ENCODE measurements around the gene GATD1. TPM values are rescaled to one million over a fixed set of nuclear protein-coding genes. Genes with fewer than 3 reads are reported as not detected.
"Not testable (repeated sequence)": the region's sequence is repeated elsewhere in the genome, so short reads cannot be mapped to it uniquely, and the experiment has no call there.

Gene GATD1
- total RNA-seq, 1 donor from 2014 or later: 52.3 TPM

GRCh38 chr11:747158-748006 lies 29.9 kb downstream of the GATD1 start, which contains the start of gene TALDO1:
Gene TALDO1, plus strand, starts transcription at chr11:747464. Its CDS starts 18 bp downstream, at chr11:747482.
- peak; percentile 93 for DNase-seq (ENCODE audit: low spot score)
- peaks cover 26% of the 10 kb centered on the region for H3K4me1 Mint-ChIP-seq (ENCODE audit: low read depth)
- peak within 1 kb of the TSS; percentile 88 for H3K4me3 Mint-ChIP-seq (ENCODE audit: unreplicated experiment)
- H3K27me3 Mint-ChIP-seq (ENCODE audit: low read depth): no peaks in the 10 kb centered on the region
- TF ChIP-seq, protein P1, sequence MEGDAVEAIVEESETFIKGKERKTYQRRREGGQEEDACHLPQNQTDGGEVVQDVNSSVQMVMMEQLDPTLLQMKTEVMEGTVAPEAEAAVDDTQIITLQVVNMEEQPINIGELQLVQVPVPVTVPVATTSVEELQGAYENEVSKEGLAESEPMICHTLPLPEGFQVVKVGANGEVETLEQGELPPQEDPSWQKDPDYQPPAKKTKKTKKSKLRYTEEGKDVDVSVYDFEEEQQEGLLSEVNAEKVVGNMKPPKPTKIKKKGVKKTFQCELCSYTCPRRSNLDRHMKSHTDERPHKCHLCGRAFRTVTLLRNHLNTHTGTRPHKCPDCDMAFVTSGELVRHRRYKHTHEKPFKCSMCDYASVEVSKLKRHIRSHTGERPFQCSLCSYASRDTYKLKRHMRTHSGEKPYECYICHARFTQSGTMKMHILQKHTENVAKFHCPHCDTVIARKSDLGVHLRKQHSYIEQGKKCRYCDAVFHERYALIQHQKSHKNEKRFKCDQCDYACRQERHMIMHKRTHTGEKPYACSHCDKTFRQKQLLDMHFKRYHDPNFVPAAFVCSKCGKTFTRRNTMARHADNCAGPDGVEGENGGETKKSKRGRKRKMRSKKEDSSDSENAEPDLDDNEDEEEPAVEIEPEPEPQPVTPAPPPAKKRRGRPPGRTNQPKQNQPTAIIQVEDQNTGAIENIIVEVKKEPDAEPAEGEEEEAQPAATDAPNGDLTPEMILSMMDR (IDR thresholded peaks at IDR 0.05): peak; percentile 52
- H3K36me3 Mint-ChIP-seq (ENCODE audit: low read depth): no peaks in the 10 kb centered on the region
- peak within 1 kb of the TSS; percentile 98 for H3K27ac Mint-ChIP-seq (ENCODE audit: unreplicated experiment)
- H3K9me3 Mint-ChIP-seq (ENCODE audit: low read depth): no peaks in the 10 kb centered on the region

GRCh38 chr11:746289-747157 lies 30.8 kb downstream of the GATD1 start:
- H3K27me3 Mint-ChIP-seq (ENCODE audit: low read depth): no peaks in the 10 kb centered on the region
- no peak for DNase-seq (ENCODE audit: low spot score)
- peak overlapping the region; percentile 83 for H3K27ac Mint-ChIP-seq (ENCODE audit: unreplicated experiment)
- H3K4me1 Mint-ChIP-seq (ENCODE audit: low read depth): peaks cover 24% of the 10 kb centered on the region
- H3K9me3 Mint-ChIP-seq (ENCODE audit: low read depth): no peaks in the 10 kb centered on the region
- H3K36me3 Mint-ChIP-seq (ENCODE audit: low read depth): no peaks in the 10 kb centered on the region
- TF ChIP-seq, protein P1 (IDR thresholded peaks at IDR 0.05): no peak
- H3K4me3 Mint-ChIP-seq (ENCODE audit: unreplicated experiment): peak overlapping the region; percentile 88

GRCh38 chr11:745428-745827 lies 31.9 kb downstream of the GATD1 start:
- Mint-ChIP-seq H3K27me3 (ENCODE audit: low read depth) (no peaks in the 10 kb centered on the region), H3K4me3 (ENCODE audit: unreplicated experiment) (no peak overlapping the region), H3K27ac (ENCODE audit: unreplicated experiment) (no peak overlapping the region), H3K36me3 (ENCODE audit: low read depth) (no peaks in the 10 kb centered on the region), H3K4me1 (ENCODE audit: low read depth) (peaks cover 24% of the 10 kb centered on the region), H3K9me3 (ENCODE audit: low read depth) (no peaks in the 10 kb centered on the region)
- no peak for DNase-seq (ENCODE audit: low spot score)
- TF ChIP-seq, protein P1 (IDR thresholded peaks at IDR 0.05): no peak

GRCh38 chr11:742571-743201 lies 34.6 kb downstream of the GATD1 start:
- Mint-ChIP-seq H3K4me3 (ENCODE audit: unreplicated experiment) (no peak overlapping the region), H3K27ac (ENCODE audit: unreplicated experiment) (no peak overlapping the region), H3K9me3 (ENCODE audit: low read depth) (no peaks in the 10 kb centered on the region), H3K36me3 (ENCODE audit: low read depth) (no peaks in the 10 kb centered on the region), H3K27me3 (ENCODE audit: low read depth) (no peaks in the 10 kb centered on the region), H3K4me1 (ENCODE audit: low read depth) (peaks cover 5% of the 10 kb centered on the region)
- TF ChIP-seq, protein P1 (IDR thresholded peaks at IDR 0.05): no peak
- no peak for DNase-seq (ENCODE audit: low spot score)

- Mint-ChIP-seq H3K27ac (ENCODE audit: unreplicated experiment) (no peak overlapping the region), H3K36me3 (ENCODE audit: low read depth) (no peaks in the 10 kb centered on the region)
These were observed 35.1 kb downstream of the GATD1 start for GRCh38 chr11:742156-742546.

DNA sequence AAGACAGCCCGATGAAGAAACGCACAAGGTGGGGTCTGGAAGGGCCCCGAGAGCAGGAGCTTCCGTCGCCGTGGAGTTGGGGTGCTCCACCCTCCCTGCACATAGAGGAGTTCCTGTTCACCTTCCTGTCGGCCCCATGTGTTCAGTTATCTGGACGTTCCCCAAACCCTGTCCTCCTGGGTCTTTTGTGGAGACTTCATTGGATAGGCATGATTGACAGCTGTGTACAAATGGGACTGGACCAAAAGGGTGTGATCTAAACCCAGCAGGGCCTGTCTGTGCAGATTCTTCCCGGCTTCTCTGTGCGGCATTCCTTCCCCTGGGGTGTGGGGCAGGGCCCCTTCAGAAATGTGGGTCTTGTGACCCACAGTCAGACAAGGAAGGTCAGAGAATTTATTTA lies 39.4 kb downstream of the GATD1 start:
- not testable (repeated sequence) for H3K27me3 Mint-ChIP-seq (ENCODE audit: low read depth); H3K4me1 Mint-ChIP-seq (ENCODE audit: low read depth); DNase-seq (ENCODE audit: low spot score); H3K4me3 Mint-ChIP-seq (ENCODE audit: unreplicated experiment); H3K36me3 Mint-ChIP-seq (ENCODE audit: low read depth); H3K9me3 Mint-ChIP-seq (ENCODE audit: low read depth); H3K27ac Mint-ChIP-seq (ENCODE audit: unreplicated experiment)

More at GRCh38 chr11:742156-742546, 35.1 kb downstream of the GATD1 start:
- Mint-ChIP-seq H3K9me3 (ENCODE audit: low read depth) (no peaks in the 10 kb centered on the region), H3K27me3 (ENCODE audit: low read depth) (no peaks in the 10 kb centered on the region), H3K4me3 (ENCODE audit: unreplicated experiment) (no peak overlapping the region), H3K4me1 (ENCODE audit: low read depth) (peaks cover 8% of the 10 kb centered on the region)
- TF ChIP-seq, protein P1 (IDR thresholded peaks at IDR 0.05): no peak
- DNase-seq (ENCODE audit: low spot score): no peak

Data from chondrocyte (in vitro differentiated cells).